CD1c-positive myeloid dendritic cell (primary cell): ENCODE measurements around the gene ACVR2B.
A peak's percentile ranks its signal among the peaks of the same experiment; 100 is the strongest.

Experiments
- DNase-seq: peaks from one replicate; pipeline ENCODE4 v3.0.0-alpha.2; 2016; ENCODE audit errors: extremely low spot score

ACVR2B gene

DNA sequence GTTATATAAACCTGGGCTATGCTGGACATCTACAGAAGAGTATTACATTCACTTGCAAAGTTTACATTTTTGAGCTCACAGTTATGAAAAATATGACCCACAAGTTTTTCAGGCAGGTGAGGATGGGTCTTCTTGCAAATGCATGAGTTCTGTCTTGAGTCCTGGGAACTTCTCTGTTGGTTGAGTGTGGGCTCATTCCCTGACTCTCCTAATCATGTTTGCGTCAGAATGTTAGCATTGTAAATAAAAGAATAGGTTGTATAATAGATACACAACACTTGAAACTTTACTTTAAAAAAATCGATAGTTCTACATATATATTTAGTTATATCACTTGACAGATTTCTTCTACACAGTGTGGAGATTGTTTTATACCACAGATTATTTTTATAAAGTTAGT lies 35.3 kb downstream of the ACVR2B start:
- DNase-seq: no peak

- no peak for DNase-seq
These were observed 36.1 kb downstream of the ACVR2B start for GRCh38 chr3:38489766-38490165.

DNA sequence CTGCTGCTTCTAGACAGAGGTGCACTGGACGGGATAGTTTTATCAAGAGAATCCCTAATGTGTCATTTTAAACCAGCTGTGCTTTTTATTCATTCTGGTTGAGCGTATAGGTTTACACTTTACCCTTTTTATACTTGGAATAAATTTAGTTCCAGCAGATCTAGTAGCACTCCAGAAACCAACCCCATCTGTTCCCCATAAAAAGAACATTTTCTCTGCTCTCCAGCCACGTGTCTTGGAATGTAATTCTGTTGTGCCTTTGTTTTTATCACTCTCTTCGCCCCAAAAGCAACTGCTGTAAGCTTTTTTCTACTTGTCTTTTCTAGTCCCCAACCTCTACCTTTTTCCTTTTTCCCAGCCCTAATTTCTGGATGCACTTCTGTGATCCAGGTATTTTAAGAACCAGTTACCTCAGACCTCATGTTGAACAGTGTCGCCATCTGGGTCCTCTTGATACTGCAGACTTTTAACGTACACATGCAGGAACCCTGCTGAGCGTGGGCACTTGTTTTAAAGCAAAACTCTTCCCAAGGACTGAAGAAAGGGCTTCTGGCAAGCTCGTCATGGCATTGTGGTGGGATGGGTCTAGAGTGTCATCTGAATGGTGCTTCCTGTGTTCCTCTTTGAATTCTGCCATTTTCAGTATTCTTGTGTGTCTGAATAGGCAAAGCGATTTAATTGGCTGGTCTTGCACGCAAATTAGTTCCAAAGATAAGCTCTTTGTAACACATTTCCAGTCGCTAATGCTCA lies 36.8 kb downstream of the ACVR2B start:
- no peak for DNase-seq

DNA sequence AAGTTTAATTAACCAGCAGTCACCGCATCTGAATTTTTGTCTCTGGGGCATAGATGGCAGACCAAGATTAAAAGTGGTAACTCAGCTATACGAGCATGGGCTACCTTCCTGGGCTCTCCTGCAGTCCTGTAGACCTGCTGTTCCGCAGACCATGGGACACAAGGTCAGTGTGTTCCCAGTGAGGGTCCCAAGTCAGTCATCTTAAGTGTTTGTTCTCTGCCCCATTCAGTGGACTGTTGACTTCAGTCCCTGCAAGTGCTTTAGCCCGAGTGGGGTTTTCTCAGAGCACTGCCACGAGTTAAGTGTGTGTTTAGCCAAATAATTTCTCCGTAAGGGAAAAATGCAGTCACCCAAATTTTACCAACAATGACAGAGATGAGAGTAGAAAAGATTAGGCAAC lies 37.5 kb downstream of the ACVR2B start:
- no peak for DNase-seq

DNA sequence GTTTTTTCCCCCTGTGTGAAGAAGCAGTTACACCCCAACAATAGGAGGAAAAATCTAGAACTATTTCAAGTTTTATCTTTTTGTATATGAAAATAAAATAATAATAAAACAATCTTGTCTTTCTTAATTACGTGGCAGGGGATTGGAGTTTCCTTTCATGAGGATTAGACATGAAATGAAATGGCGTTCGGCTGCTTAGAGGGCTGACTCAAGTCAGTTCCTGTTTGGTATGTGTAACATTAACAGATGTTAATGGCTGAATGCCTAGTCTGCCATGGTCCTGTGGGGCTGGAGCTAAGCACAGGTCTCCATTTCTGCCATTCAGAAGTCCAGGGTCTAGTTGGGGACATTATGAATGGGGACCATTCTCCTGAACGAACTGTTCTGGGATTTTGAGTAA lies 39.3 kb downstream of the ACVR2B start:
- no peak for DNase-seq

DNA sequence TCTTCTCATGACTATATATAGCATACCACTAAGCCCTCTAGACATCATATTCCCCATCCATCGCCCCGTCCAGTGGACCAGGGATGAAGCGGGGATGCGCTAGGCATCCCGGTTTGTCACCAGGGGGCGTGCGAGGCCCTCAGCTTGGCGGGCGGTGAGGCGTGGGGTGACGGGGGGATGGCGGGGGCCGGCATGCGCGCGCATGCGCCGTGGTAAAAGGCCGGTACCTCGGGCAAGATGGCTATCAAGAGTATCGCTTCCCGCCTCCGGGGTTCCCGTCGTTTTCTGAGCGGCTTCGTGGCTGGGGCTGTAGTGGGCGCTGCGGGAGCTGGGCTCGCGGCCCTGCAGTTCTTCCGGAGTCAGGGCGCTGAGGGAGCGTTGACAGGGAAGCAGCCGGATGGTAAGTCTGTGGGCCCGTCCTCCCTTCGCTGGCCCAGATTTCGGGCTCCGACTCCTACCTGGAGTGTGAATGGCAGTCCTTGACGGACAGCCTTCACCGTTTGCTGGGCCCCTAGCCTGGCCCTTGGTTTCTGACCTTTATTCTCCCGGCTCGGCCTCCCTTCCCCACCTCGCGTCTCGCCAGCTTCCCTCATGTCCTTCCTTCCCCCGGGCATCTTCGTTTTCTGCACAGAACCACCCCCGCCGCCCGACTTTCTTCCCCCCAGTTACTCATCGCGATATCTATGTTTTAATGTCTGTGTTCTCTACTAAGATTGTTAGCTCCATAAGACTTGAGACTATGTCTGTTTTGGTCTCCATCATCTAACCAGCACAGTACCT lies 42.6 kb downstream of the ACVR2B start, which contains the start of gene EXOG:
Gene EXOG, plus strand, starts transcription at position 210 of the 780 bp plus-strand sequence. Its CDS starts 28 bp downstream, at position 238.
- DNase-seq: peak; percentile 95

DNA sequence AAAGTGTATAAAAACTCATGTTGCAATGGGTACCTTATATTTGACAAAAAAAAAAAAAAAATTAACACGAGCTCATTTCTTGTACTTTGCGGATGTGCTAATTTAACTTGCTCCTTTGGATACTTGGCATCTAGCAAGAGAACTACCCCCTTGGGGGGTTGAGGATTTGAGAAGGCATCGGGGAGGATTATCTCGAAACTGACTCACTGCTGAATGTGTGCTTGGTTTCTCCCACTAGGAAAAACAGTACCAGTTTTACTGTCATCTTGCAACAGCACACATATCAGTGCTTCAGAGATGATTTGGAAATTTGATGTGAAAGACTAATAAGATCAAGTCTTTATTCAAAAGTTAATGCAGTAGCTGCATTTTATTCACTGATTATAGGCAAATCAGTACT lies 43.3 kb downstream of the ACVR2B start:
- no peak for DNase-seq

GRCh38 chr3:38500688-38501417 lies 47.2 kb downstream of the ACVR2B start:
- DNase-seq: no peak

- no peak for DNase-seq
These were observed 53.4 kb downstream of the ACVR2B start for GRCh38 chr3:38507120-38507519.

DNA sequence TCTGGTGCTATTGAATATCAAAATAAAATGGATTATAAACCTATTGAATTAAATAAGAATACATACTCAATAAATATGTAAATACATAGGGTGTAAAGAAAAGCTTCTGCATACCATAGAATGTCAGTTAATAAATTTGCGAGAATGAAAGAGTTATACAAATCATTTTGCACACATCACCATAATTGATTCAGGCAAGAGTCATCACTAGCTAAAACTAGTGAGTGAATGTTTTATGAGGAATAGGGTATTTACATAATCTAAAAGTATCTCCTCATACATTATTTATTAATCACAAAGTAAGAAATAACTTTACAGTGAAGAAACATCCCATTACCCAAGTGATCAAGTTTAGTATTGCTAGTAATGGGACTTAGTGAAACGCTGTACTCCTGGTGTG lies 56.0 kb downstream of the ACVR2B start:
- DNase-seq: no peak

DNA sequence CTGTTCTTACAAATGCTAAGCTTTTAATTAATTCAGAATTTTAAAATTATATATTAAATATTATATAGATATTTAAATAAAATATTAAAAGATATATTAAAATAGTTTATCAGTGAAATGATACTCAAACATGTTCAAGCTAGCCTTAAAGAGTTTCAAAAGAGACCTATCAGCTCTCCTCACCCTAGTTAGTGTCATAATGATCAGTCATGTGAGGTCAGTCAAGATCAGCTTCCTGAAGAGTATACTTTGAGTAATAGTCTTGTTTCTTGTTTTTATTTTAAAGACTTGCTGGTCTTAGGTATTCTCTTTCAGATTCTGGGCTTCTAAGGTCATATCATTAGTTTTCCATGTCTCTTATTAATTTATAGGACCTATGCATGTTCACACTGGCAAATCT lies 56.9 kb downstream of the ACVR2B start:
- DNase-seq: no peak

- no peak for DNase-seq
These were observed 57.9 kb downstream of the ACVR2B start for GRCh38 chr3:38511546-38511945.

GRCh38 chr3:38515367-38515766 lies 61.7 kb downstream of the ACVR2B start:
- DNase-seq: no peak

- no peak for DNase-seq
These were observed 63.0 kb downstream of the ACVR2B start for GRCh38 chr3:38516669-38517068.

DNA sequence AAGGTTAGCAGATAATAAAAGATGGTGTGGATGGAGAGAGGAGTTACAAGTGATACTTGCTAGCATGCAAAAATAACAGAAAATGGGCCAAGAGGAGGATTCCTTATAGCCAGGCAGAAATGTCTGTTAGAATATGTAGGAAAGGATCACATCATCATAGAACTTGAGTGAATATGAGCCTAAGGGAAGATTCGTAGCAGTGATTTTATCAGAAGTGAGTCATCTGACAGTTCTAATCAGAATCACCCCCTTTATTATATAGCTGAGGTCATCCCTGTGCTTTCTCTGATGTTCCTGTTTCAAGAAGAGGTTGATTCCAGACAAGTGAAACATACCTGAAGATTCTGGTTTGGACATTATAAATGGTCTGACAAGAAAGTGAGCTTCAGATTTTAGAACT lies 65.3 kb downstream of the ACVR2B start:
- no peak for DNase-seq

- DNase-seq: no peak
These were observed 66.0 kb downstream of the ACVR2B start for GRCh38 chr3:38519651-38520050.

DNA sequence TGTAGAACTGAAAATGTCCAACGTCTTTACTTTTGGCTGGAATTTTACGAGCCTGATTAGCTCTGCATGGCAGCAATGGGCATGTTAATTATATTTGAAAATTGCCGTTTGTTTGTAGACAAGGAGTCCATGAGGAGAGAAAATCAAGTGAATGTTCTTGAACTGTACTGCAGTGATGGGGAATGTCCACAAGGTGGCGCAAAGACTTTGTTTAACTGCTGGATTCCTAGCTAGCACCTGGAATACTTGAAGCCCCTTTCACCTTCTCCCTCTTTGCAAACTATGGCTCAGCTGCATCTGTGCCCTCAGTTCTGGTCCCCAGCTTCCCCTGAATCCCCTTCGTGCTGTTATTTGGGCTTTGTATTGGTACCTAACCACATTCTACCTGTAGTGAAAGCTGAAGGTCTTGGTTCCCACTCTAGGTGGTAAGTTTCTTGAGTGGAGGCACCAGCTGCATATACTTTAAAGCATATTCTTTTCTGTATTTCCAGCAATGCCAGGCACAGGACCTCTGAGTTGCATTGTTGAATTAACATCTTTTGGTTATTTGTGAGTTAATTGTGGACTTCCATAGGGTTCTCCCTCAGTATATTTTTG lies 67.8 kb downstream of the ACVR2B start:
- DNase-seq: peak; percentile 74

- DNase-seq: no peak
These were observed 68.3 kb downstream of the ACVR2B start for GRCh38 chr3:38522002-38522401.

DNA sequence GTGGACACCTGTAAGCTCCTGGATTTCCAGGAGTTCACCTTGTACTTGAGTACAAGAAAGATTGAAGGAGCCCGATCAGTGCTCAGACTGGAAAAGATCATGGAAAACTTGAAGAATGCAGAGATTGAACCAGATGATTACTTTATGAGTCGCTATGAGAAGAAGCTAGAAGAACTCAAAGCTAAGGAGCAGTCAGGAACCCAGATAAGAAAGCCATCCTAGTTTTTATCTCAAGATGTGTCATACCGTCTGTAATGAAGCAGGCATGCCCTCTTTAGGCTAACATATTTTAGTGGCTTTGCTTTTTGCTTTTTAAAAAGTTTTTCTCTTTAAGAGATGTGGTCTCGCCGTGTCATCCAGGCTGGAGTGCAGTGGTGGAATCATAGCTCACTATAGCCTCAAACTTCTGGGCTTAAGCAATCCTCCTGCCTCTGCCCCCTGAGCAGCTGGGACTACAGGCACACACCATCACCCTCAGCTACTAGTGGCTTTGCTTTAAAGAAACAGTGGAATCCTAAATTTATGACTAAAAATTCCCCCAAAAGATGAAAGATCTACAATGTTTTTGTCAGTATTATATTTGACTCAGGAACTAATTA lies 70.5 kb downstream of the ACVR2B start:
- DNase-seq: no peak

DNA sequence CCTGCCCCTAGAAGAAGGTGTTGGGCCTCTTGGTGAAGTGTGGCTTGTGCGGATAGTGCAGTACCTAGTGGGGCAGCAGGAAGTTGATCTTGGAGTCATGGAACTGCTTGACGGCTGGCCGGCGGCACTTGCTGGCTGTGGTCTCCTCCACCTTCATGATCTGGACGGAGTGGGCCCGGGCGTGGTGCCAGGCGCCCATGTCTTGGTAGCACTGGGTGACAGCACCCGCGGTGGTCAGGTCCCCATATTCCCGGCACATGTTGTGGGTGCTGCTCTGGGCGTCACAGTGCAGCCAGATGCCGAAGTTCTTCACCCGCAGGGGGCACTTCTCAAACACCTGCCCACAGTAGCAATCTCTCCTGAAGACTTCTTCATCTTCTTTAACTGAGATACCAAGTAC lies 73.1 kb downstream of the ACVR2B start:
- DNase-seq: no peak

GRCh38 chr3:38528457-38528856 lies 74.8 kb downstream of the ACVR2B start:
- DNase-seq: peak; percentile 12

DNA sequence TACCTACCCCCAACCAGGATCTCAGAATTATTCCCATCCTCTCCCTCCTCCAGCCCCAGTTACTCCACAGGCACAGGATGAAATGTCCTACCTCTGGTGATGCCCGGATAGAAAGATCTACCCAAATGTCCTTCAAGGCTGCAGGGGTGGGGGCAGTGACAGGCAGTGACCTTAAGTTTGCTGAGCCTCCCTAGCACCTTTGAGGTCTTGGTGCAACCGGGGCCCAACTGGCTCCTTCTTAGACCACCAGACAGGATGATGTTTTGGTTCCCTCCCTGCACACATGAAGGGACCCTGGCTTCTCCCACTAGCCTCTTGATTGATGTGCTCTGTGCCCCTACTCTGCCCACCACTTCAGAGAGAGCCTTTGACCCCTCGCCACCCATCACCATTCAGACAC lies 78.8 kb downstream of the ACVR2B start:
- DNase-seq: no peak
